HS-27A (cell line): ENCODE data around the gene CDC42EP4.

Source experiments
- DNase-seq: peaks from one replicate; pipeline ENCODE4 v3.0.0-alpha.2; 2012; ENCODE audit warnings: low read depth, missing footprints

Gene CDC42EP4, protein sequence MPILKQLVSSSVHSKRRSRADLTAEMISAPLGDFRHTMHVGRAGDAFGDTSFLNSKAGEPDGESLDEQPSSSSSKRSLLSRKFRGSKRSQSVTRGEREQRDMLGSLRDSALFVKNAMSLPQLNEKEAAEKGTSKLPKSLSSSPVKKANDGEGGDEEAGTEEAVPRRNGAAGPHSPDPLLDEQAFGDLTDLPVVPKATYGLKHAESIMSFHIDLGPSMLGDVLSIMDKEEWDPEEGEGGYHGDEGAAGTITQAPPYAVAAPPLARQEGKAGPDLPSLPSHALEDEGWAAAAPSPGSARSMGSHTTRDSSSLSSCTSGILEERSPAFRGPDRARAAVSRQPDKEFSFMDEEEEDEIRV

DNA sequence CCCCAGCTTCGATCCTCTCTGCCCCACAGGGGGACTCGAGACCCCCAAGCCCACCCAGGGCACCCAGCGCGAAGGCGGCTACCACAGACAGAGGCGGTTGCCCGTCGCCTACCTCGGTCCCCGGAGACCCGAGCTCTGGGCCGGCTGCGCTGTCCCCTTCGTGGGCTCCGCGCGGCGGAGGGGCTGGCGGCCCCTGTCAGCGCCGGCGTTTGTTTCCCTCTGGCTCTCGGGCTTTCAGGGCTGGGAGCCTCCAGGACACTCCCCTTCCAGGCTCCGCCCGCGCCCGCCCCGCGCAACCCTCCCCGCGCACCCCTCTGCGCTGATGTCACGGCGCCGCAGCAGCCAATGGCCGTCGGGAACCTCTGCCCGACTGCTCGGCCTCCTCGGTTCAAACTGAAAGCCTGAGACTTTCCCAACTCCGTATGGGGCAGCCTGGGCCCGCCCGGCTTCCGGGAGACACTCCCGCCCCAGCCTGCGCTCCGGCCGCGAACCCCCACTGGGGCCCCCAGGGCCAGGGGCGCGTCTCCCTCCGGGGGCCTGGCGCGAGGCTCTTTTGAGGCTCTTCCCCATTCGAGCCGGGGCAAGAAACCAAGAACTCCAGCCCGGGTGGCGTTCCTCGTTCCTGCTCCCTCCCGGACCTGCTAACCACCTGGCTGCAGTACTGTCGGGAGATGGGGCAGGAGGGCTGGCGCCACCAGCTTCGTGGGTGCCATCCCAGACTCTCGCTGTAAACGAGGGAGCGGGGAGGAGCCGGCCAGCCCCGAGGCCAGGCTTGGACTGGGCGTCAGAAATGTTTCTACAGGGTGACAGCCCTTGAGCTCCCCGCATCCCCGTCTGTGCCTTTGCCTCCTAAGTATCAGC is at the start of gene CDC42EP4:
Gene CDC42EP4, minus strand, starts transcription at position 221 of the 861 bp plus-strand sequence. CDS start 25,501 bp downstream, outside the sequence.
- no peak for DNase-seq

DNA sequence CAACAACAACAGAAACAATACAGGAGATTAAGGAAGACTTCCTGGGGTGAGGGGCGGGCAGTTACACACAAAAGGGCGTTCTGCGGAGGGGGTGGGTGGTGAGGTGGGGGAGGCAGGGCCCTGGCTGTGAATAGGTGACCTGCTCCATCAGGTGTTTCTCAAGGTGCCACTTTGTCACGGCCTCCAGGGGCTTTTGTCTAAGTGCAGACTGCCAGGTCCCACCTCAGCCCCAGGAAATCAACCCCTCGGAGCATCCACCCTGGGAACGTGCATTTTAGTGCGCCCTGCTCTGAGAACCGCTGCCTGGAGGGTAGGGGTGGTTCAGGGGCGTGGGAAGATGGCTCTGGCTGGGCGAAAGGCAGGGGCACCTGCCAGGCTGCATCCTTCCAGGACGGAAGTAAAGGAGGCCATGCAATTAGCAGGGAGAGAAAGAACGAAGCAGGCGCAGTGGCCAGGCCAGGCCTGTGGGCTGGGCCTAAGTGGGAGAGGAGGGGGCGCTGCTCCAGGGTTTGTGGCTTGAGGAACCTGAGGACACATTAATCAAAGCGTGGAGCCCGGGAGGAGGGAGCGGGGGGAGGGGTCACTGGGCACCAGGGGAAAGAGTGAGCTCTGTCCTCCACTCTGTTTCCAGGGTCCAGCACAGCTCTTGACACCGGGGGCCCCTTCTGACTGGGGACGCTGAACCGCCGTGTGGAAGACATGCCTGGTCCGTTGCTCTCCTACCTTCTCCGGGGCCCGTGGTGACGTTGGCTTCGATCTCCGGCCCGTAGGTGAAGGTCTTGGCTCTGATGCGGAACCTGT is 49.4 kb upstream of the CDC42EP4 start:
- DNase-seq: no peak

DNA sequence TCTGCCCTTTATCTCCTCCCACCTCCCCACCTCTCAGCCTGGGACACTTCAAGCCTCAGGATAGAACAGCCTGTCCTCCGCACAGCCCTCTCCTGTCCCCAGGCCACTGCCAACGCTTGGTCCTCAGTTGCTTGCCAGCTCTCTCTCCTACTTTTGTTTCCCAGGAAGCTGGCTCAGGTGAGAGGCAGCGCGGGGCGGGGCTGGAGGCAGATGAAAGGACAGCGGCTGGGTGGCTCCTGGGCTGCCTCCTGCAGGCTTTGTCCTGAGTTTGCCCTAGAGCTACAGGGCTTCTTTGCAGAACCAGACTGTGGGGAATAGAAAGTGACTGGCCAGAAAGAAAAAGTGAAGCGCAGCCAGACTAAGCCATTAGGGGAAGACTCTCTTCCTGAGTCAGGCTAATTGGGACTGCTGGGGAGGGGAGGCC is 48.2 kb upstream of the CDC42EP4 start:
- no peak for DNase-seq

DNA sequence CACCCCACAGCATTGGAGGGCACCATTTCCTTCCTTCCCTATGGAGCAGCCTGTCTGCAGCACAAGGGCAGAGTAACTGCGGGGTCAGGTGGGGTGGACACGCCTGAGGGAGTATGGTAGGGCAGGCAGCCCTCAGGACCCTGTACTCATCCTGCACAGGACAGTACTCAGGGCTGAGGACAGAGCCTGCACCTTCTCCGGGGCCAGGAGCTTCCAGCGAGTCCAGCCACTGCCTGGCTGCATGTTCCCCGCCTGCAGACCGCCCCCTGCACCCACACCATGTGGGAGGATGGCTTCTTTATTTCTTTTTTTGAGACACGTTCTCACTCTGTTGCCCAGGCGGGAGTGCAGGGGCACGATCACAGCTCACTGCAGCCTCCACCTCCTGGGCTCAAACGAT is 47.6 kb upstream of the CDC42EP4 start:
- no peak for DNase-seq

DNA sequence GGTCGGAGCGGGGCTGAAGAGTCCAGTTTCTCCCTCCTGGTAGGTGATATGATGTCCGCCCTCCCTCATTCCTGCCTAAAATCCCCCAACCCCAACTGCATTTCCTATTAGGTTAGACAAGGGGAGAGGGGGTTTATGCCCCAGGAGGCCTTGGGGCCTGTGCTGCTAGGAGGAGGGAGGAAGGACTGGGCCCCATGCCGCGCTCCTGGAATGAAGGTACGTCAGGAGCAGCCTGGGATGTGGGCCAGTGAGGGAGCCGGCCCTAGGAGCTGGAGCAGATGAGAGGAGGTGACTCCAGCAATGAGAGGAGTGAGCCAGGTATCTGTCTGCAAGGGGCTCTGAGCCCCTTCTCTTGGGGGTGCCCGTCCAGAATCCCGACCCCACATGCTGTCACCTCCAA is 46.9 kb upstream of the CDC42EP4 start:
- no peak for DNase-seq

DNA sequence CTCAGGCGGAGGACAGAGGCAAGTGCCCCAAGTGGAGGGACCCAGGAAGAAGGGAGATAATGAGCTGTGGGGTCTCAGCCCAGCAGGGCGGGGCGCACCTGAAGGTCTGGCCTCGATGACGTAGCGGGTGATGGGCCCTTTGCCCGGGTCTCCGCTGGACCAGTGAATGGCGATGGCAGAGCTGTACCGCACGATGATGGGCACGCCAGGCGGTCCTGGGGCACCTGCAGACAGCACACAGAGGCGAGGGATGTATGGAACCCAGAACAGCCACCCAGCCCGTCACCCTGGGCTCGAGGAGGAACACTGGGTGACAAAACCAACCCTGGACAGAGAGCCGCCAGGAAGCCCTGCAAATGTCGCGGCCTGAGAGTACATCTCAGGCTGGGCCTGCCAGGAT is 46.2 kb upstream of the CDC42EP4 start:
- no peak for DNase-seq

DNA sequence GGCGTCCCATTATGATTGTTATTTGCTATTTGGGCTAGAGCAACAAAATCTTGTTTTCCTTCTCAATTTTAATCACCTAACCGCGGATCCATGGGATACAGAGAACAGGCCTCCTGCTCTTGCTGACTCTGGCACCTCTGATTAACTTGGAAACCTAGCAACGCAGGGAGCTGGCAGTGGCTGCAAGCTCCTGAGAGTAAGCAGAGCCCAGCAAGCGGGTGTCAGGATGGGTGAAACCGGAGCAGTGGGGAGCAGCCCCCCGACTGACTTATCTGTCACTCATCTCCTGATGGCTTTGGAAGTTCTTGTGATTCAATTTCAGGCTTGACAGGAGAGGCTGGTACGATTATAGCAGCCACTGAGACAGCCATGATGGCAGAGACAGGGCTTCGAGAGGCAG is 45.5 kb upstream of the CDC42EP4 start:
- DNase-seq: no peak

DNA sequence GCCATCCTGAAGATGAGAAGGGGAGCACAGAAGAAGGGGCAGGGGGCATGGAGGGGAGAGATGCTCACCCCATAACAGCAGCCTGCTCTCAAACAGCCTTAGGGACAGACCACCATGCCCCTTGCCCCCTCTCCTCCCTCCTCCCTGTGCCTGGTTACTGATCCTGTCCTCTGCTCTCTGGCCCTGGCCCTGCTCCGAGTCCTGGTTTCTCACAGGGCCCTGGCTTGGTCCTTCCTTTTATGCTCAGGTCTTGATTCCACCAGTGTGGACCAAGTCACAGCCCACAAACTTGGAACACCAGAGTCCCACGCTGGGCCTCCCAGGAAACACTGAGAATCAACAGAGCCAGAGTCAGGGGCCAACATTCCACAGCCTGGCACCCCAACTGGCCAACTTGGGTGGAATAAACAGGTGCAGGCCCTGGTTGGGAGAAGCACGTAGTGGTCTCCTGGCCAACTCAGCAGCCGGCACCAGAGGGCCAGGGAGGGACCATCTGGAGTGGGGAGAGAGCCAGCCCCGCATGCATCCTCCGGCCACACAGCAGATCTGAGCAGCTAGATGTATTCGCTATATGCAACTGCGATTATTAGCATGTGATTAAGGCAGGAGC is 44.9 kb upstream of the CDC42EP4 start:
- DNase-seq: no peak

DNA sequence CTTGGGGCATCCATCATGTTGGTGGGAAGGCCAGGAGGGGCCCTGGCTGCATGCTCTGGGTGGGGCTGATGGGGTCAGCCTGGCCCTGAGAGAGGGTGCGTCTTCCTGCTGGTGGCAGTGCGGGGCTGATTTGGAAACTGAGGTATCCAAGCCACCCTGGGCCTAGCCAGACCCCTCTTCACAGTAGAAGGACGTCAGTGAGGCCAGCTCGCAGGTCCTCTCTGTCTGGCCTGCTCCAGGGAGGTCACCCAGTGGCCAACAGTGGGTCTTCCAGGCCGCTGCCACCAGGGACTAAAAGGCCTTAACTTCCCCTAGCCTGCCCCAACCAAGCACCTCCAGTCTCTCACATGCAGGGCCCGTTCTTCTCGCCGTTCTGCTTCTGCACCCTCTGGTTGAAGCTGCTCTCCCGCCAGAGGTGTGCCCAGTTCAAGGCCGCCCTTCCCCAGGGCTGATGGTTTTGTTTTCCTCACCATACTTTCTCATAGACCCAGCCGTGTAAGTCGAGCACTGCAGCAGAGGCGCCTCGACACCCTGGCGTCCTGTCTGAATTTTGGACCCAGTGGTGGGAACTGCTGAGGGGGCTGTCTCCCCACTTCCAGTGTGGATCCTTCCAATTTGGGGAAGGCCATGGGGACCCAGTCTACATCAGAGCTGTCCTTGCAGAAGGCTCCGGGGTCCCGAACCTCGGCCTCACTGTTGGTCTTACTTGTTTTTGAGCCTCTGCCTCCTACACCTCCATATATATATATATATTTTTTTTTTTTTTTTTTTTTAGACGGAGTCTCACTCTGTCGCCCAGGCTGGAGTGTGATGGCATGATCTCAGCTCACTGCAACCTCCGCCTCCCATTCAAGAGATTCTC is 42.9 kb upstream of the CDC42EP4 start:
- DNase-seq: no peak

DNA sequence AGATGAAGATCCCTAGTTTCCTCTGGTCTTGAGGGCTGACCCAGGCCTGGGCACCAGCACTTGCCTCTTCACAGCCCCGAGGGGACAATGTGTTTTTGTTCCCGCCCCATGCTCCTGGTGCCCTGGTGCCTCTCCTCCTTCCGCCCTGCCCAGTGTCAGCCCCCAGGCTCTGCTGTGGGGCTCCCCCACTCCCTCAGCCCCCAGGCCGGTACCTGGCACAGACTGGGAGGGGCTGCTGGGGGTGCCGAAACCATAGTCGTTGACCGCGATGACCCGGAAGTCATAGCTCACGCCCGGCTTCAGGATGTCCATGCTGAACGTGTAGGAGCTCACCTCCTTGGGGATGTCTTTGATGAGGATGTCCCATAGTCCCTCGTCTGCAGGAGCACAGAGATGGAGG is 40.5 kb upstream of the CDC42EP4 start:
- no peak for DNase-seq

DNA sequence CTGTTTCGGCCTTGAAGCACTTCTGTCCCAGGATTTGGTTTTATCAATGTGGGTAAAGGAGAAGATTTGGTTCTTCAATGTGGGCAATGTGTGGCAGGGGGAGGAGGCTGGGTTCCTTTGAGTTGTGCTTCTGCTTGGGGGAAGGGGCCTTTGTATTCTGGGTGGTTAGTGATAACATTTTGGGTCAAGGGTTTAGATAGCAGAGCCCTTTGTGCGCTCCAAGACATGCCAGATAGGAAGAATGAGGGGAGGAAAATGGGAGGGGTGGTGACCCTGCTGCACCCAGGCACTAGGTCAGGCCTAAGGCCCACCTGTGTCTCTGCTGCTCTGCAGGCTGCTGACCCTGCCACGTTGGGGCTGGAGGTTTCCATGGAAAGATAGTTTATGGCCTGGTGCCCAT is 40.0 kb upstream of the CDC42EP4 start:
- no peak for DNase-seq

DNA sequence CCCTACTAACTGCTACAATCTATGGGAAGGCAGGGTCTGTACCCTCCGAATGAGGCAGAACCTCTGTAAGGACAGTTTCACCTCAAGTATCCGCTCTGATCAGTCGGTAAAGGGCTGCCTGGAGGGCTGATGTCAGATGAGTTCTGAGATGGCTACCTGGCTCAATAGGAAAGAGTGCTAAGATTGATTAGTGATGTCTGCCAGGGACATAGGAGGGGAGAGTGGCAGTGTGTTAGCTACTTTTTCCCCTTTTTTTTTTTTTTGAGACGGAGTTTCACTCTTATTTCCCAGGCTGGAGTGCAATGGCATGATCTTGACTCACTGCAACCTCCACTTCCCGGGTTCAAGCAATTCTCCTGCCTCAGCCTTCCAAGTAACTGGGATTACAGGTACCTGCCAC is 39.1 kb upstream of the CDC42EP4 start:
- no peak for DNase-seq

DNA sequence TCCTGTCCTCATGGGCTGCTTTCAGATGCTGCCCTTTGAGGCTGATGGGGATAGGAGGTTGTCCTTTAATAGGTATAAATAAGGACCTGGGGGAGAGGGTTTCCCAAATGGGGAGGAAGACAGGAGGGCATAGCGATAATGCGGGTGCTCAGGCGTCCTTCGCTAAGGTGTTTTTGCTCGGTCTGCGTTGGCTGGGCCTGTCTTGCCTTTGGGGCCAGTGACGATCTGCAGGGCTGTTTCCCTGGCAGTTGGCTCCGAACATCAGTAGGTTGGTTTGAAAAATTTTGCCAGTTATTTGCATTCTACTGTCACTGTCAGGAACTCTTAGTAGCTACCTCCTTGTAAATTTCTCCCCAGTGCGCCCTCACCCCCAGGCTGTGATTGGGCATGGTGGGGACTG is 37.8 kb upstream of the CDC42EP4 start:
- no peak for DNase-seq

DNA sequence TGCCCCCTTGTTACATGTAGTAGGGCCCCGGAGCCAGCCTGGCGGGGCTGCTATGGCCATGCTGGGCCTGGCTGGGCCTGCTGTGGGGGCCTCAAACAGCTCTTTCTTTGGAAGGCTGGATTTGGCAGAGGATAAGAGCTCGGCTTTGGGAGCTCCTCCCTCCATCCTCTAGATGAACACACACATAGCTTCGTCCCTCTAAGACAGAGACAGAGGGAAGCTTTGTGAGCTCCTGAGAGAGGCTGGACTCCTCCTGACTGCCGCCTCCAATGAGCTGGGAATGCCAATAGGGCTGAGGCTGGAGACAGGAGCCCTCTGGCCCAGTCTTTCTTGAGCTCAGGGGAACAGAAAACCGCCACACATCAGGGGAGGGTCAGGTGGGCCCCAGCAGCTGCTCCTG is 37.3 kb upstream of the CDC42EP4 start:
- no peak for DNase-seq

DNA sequence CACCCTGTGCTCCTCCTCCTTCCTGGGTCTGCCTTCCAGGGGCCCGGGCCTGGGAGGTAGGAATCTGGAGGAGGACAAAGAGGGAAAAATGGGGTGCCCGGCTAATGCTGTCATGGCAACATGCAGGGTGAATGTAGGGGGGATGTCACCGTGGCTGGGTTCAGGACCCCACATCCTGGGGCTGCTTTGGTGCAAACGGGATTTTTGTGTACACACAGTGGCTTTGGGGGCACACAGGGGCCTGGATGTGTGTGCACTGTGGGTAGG is 37.0 kb upstream of the CDC42EP4 start:
- no peak for DNase-seq

DNA sequence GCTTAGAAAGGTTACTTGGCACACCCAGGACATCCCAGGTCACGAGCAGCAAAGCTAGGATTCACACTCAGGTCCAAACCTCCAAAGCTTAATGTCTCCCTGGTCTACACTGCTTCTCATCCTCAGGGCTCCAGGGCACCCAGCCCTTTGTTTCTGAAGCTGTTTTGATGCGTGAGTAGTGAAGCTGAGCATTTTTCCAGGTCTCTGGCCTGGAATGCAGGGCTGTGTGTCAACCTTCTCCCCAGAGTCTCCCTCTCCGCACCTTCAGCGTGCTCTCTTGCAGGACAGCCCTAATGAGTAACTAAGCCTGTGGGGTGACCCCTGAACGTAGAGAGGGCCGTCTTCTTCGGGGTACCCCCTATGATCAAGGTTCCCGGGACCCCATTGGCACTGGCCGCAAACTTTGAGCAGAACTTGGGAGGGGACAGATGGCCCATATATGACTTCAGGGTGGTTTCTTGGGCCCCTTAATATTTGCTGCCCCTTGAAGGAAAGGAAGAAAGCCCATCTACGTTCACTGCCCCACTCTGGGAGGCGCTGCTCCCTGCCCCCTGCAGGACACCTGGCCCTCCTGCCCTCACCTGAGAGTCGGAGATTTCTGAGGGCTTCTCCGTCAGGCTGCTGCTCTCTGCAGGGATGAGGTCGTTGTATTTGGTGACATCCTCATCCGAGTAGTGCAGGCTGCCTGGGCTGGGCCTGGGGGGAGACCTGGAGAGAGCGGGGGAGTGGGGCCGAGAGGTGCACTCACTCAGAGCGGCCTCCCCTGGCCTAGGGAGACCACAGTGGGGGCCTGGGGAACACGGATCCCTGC is 36.4 kb upstream of the CDC42EP4 start:
- no peak for DNase-seq

DNA sequence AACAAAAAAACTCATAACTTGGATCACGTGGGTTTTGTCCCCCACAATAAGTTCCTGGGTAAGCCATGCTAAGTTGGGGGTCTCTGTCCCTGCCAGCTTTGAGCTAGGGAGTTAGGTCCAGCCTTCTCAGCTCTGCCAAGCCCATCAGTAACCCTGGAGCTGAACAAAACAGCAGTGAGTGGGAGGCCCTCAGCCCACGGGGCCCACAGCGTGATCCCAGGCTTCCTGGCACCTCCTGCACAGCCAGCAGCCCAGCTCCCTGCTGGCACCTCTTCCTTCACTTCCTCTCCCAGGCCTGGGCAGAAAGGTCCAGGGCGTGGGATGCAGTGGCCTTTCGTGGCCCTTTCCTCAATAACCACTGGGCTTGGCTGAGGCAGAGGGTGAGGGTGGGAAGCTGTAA is 35.5 kb upstream of the CDC42EP4 start:
- no peak for DNase-seq

DNA sequence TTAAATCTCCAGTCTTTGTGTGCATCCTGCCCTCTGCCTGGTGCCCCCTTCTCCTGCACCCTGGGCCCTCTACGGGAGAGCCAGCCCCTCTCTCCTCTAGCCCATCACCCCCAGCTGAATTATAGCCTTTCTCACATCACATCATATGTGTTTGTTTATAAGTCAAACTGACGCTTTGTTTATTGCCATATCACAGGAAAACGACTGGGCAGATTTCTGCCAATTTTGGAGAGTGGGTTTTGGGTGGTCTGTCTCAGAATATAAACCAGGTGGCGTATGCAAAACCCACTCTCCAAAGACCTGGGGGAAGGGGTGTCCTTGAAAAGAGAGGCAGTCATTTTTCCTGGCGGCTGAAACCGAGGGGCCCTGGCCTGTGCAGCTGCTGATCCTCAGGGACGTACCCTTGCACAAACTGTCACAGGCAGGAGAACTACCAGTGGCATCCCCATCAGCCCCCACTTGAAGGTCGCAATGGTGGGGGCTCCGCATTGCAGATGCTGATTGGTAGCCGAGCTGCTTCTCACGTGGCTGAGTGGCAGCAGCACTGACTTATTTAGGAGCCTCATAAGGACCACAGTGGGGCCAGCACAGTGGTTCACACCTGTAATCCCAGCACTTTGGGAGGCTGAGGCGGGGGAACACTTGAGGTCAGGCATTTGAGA is 34.8 kb upstream of the CDC42EP4 start:
- DNase-seq: no peak

DNA sequence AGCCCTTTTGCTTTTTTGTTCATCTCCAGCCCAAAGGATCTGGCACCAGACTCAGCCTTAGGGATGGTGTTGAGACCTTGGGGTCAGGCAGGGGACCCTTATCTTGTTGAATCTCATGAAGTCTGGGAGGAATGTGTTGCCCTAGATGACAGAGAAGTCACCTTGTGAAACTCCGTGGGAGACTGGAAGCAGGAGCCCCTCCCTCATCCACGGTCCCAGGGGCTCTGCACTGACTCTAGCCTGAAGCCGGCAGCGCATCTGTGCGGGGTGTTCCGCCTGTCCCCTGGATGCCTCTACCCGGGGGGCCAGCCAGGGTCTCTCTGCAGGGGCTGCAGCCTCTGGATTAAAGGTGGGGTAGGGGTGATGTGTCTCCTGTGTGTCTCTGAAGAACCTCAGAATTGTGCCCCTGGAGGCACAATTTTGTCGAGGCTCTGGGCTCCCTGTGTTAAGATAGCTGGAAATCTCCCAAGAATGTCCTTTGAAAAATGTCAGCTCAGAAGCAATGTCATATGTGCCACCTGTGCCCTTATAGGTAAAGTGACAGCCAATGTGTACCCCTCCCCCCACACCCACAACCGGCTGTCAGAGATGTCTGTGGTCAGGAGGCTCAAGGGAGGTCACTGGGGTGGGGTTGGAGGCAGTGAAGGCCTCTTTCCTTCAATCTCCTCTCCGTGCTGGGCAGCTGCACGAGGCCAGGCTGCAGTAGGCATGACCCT is 32.1 kb upstream of the CDC42EP4 start:
- DNase-seq: no peak
